DOHH2 (cell line): ENCODE results near the gene LDLRAD4.

ENCODE experiments used
- EZH2phosphoT487 ChIP-seq: fragments of 200-600 bp; sonication (generic); IDR thresholded peaks from 2 replicates; pipeline ENCODE4 v1.6.1; 2017; ENCODE audit warnings: borderline replicate concordance, mild to moderate bottlenecking, antibody characterized with exemption, low read length, moderate library complexity, mixed read lengths
- TF ChIP-seq, protein P1 (sequence below): fragments of 200-600 bp; sonication (generic); IDR thresholded peaks from one replicate; pipeline ENCODE4 v1.5.1; 2014; ENCODE audit warnings: antibody characterized with exemption, mild to moderate bottlenecking, low read depth, low read length; ENCODE audit not compliant: poor library complexity, severe bottlenecking

- TF ChIP-seq, protein P1, sequence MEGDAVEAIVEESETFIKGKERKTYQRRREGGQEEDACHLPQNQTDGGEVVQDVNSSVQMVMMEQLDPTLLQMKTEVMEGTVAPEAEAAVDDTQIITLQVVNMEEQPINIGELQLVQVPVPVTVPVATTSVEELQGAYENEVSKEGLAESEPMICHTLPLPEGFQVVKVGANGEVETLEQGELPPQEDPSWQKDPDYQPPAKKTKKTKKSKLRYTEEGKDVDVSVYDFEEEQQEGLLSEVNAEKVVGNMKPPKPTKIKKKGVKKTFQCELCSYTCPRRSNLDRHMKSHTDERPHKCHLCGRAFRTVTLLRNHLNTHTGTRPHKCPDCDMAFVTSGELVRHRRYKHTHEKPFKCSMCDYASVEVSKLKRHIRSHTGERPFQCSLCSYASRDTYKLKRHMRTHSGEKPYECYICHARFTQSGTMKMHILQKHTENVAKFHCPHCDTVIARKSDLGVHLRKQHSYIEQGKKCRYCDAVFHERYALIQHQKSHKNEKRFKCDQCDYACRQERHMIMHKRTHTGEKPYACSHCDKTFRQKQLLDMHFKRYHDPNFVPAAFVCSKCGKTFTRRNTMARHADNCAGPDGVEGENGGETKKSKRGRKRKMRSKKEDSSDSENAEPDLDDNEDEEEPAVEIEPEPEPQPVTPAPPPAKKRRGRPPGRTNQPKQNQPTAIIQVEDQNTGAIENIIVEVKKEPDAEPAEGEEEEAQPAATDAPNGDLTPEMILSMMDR: no peak
- TF ChIP-seq EZH2phosphoT487: no peak
These were observed 278.2 kb downstream of the LDLRAD4 start for GRCh38 chr18:13496691-13497281.
